ENCODE results near the gene DNAJC18.
"Not testable (repeated sequence)": the region's sequence is repeated elsewhere in the genome, so short reads cannot be mapped to it uniquely, and the experiment has no call there.

Gene DNAJC18

DNA sequence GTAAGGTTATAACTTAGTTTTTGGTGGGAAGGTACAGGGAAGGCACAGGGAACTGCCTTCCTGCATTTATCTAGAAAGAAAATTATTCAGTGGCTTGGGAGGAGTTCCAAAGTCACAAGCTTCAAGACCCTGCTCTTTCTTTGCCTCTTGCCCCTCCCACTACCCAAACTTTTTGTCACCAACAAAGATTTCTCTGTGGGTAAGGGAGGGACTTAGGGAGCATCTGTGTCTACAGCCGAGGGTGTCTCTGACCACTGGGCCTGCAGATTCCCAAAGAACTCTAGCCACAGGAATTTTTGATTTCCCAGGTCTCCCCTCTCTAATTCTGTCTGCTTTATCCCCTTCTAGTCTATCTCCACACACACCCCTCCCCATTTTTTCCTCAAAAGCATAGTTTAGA, 21.1 kb upstream of the DNAJC18 start:
- no peak for DNase-seq

DNA sequence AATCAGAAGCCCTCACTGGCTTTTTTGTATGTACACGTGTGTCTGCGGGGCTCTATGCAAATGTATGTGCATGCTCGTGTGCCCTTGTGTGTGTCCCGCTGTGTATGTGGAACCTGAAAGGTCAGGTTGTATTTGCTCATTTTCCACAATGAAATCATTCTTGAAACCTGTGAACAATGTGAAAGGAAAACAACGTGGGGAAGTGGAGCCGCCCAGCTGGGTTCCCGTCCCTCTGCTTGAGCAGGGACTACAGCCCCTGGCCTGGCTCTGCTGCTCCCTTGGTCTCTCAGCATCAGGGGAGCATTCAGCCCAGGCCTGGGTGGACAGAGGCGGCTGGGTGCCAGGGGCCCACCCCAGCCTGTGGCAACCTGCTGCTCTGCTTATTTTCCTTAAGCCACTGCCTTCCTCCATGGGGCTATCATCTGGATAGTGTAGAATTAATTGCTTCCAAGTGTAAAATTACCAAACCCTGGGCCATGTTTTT, 20.2 kb upstream of the DNAJC18 start:
- DNase-seq = no peak

DNA sequence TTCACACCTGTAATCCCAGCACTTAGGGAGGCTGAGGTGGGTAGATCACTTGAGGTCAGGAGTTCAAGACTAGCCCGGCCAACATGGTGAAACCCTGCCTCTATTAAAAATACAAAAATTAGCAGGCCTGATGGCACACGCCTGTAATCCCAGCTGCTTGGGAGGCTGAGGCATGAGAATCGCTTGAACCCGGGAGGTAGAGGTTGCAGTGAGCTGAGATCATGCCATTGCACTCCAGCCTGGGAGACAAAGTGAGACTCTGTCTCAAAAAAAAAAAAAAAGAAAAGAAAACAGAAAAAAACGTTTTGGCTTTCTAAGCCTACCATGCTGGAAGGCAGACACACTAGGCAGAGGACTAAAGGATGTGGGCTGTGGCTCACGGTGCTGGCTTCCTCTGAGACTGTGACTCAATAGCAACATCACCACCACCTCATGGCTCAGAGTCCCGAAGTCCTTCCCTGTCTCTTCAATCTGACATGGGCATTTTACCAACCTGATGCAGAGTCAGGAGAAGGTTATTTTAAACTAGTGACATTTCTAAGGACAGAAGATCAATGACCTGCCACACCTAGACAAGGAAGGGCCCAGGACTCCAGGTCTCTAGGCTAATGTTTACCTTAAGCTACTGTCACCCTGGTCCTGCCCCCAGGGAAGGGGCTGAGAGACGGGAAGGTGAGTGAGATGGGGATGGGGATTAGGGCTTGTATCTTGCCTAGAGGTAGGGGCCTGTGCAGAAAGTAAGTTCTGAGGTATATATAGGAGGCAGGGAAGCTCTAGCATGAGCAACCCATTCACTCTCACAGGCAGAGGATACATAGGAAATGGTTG, 19.5 kb upstream of the DNAJC18 start:
- DNase-seq = no peak

DNA sequence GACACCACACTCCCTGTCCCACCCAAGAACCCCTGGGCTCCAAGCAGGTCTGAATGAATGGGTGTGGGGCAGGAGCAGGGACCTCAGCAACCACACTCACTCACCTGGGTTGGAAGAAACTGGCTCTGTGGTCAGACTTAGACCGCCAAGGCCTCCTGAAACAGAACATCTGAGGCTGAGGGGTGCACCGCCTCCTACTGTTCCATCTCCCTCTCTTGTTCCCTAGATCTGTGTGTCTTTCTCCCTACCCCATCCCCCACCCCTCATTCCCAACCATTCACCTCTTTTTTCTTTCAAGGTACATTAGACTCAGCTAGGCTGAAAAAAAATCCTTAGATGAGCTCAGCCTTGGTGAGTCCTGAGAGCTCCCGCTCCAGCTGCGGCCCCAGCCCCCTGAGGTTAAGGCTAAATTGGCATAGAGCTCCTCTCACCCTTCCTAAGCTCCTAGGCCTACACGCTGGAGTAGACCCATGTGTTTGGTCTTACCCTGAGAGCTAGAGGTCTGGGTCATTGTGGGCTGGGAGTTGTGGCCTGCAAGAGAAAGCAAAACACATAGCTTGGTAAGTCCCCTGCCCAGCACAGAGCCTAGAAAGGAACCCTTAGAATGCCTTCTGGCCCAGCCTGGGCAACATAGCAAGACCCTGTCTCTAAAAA, 18.5 kb upstream of the DNAJC18 start:
- no peak for DNase-seq

DNA sequence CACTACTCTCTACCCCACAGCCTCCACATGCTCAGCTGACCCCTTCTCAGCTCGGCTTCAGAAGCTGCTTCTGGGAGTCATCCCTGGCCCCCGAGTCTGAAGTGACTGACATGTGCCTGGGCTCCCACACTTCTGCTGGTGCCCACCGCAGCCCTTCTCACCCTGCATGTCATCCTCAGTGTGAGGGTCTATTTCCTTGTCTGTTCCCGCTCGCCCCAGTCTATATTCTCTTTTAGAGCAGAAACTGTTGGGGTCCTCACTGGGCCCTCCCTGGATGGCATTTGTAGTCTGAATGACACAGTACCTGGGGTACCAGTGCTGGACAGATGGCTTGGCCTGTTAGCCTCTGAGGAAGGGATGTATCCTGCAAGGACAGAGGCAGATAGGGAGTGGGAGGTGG, 17.9 kb upstream of the DNAJC18 start:
- no peak for DNase-seq

DNA sequence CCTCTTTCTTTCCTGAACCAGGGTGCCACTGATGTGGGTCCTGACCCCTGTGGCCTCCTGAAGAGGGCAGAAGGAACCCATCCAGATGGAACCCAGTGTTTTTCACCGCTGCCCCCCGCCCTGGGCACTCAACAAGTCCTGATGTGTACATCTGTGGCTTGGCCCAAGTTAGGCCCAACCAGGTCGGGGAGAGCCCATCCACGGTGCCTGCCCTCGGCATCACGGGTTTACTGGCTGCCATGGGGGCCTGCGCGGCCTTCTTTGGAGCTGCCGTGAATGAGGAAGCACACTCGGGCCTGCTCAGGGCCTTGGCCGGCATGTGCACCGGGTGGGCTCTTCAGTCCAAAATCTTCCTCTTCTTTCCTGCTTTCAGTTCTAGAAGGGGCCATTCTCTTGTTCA, 17.5 kb upstream of the DNAJC18 start:
- DNase-seq = no peak

DNA sequence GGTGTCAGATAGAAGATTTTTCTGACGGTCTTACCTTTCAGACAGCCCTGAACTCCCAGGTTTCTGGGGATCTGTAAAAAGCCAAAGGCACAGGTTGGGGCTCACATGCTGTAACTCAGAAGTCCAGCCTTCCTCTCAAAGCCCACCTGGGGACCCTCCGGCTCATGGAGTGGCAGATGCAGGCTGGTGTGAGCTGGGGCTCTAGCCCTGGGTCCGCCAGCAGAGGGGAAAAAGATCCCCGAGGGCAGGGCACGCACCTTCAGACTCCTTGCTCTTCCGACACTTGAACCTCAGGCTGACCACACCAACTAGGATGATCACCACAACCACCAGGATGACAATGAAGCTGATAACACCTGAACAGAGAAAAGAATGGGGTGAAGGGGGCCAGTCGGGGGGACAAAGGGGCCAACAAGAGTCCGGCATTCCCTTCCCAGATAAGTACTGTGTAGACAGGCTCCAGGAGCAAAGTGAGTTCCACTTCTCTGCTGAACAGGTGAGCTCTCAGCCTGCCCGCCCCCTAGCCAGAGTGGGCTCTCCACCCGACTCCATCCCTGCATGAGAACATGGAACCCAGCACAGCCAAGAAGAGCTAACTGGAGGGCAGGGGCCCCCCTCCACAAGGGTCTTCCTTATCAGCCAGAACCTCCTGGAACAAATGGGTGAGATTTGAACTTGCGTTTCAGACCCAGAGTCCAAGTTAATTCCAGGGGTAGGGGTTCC, 15.4 kb upstream of the DNAJC18 start:
- DNase-seq = no peak

DNA sequence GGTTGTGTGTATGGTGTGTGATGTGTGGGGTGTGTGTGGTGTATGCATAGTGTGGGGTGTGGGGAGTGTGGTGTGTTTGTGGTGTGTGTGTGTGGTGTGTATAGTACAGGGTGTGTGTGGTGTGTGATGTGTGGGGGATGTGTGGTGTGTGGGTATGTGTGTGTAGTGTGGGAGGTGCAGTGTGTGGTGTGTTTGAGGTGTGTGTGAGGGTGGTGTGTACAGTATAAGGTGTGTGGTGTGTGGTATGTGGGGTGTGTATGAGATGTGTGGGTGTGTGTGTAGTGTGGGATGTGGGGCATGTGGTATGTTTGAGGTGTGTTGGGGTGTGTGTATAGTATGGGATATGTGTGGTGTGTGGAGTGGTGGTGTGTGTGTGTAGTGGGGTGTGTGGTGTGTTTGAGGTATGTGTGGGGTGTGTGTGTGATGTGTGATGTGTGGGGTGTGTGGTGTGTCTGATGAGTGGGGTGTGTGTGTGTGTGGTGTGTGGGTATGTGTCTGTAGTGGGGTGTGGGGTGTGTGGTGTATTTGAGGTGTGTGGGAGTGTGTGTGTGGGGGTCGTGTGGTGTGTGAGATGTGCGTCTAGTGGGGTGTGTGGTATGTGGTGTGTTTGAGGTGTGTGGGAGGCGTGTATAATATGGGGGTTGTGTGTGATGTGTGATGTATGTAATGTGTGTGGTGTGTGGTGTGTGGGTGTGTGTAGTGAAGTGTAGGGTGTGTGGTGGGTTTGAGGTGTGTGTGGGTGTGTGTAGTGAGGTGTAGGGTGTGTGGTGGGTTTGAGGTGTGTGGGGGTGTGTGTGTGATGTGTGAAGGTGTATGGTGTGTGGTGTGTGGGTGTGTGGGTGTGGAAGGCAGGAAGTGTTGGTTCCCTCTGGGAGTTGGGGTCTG, 14.6 kb upstream of the DNAJC18 start:
- DNase-seq = no peak

DNA sequence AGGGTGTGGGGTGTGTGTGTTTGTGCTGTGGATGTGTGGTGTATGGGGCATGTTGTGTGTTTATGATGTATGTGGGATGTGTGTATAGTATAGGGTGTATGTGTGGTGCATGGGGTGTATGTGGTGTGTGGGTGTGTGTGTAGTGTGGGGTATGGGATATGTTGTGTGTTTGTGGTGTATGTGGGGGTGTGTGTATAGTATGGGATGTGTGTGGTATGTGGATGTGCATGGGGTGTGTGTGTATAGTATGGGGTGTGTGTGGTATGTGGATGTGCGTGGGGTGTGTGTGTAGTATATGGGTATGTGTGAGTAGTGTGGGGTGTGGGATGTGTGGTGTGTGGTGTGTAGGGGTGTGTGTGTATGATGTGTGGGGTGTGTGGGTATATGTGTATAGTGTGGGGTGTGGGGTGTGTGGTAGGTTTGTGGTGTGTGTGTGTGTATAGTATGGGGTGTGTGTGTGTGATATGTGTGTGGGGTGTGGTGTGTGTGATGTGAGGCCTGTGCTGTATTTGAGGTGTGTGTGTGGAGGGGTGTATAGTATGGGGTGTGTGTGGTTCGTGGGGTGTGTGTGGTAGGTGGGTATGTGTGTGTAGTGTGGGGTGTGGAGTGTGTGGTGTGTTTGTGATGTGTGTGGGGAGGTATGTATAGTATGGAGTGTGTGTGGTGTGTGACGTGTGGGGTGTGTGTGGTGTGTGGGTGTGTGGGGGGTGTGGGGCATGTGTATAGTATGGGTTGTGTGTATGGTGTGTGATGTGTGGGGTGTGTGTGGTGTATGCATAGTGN, 12.7 kb upstream of the DNAJC18 start:
- no peak for DNase-seq

DNA sequence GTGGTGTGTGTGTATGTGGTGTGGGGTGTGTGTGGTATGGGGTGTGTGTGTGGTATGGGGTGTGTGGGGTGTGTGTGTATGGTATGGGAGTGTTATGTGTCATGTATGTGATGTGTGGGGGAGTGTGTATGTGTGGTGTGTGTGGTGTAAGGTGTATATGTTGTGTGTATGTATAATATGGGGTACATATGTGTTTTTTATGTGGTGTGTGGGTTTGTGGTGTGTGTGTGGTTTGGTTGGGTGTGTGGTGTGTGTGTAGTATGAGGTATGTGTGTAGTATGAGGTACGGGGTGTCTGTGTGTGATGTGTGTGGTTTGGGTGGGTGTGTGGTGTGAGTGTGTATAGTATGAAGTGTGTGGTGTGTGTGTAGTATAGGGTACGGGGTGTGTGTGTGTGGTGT, 11.9 kb upstream of the DNAJC18 start:
- DNase-seq = no peak

DNA sequence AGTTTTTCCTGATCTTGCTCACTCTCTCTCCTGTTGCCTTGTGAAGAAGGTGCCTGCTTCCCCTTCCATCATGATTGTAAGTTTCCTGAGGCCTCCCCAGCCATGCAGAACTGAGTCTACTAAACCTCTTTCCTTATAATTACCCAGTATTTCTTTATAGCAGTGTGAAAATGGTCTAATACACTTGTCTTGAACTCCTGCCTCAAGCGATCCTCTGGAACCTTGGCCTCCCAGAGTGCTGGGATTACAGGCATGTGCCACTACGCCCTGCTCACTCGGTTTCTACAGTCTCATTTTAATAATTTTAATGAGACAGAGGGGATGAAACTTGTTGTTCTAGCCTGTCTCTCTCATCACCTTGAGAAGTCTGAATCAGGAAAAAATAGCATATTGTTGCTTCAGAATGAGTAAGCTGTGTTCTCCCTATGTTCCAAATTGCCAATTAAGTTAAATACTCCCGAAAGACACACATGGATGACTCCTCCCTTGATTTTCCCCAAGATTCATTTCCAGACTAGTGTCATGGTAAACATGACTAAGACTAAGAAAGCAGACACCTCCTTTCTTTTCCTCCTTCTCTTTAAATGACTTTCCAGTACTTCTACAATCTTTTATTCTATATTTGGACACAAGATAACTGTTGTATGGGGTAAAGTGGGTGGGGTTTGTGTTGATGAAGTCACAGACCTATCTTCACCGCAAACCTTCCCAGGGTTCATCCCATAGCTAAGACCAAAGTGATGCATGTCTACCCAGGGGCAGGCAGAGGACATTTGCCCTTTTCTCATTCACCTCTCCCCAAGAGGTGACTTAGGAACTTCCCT, 7.8 kb upstream of the DNAJC18 start:
- DNase-seq = no peak

DNA sequence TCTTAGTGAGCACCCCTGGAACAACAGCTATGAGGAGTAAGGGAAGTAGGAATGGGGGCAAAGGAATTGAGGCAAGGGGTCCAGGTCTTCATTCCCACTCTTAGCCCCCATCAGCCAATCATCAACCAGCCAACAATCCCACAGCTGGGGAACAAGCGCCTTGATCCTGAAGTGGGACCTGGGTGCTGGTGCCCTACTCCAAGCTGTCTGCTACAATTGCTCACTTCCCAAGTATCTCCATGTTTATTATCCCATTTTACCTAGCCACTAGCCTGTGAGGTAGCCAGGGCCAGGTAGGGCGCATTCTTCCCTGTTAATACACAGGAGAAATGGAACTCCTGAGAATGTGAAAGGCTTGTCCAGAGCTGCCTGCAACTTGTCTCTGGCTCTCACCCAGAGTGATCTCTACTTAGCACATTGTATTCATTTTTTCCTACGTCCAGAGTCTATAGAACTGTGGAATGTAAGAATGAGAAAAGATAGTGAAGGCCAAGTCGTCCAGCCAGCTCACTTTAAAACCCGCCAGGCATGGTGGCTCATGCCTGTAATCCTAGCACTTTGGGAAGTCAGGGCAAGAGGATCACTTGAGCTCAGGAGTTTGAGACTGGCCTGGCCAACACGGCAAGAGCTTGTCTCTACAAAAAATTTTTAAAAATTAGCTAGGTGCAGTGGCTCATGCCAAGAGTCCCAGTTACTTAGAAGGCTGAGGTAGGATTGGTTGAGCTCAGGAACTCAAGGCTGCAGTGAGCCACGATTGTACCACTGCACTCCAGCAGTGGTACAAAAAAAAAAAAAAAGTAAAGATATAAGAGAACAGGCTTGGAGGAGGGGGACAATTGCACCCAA, 6.2 kb upstream of the DNAJC18 start:
- DNase-seq = no peak

DNA sequence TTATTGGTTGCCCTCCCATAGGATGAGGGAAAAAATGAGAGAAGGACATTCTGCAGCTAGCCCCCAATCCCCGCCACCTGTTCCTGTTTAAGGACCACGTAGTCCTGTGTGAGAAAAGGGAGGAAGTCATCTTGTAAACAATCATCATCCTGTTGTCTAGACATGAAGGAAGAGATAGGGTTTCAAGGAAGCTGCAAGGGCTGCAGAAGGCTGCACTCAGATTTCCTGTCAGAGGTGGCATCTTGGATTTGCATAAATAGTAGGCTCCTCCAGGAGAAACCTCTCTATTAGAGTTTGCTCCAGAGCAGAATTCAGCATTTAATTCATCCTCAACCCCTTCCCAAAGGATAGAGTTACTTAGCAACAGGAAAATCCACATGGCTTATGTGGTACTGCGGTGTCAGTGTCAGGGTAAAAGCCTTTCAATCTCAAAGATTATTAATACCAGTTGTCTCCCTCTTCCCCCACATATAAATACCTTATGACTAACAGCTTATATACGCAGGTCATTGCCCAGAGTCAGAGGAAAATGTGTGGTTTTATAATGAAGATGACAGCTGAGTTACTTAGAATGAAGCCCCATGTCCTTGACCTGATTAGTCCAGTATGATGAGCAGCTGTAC, 4.6 kb upstream of the DNAJC18 start:
- DNase-seq = no peak

DNA sequence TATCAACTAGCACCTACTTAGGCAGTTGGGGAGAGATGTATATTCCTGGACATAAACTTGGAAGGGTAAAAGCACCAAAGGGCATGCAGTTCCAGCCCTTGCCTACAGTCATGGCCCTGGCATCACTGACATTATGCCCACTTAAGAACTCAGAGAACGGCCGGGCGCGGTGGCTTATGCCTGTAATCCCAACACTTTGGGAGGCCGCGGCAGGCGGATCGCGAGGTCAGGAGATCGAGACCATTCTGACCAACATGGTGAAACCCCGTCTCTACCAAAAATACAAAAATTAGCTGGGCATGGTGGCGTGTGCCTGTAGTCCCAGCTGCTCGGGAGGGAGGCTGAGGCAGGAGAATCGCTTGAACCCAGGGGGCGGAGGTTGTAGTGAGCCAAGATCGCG, 1.1 kb upstream of the DNAJC18 start:
- not testable (repeated sequence) for DNase-seq

DNA sequence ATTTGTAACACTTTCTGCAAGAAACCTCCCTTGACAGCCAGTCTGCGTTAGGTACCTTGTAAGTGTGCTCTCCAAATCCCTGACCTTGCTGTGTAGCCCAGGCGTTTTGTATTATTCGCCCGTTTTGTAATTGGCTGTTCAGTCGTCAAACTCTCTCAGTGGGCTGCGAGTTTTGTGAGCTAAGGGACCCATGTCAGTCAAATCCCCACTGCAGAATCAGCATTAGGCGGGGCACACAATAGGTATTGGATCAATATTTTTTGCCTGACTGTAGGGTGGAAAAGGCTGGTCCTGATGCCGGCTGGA, 665 bp downstream of the DNAJC18 start:
- peak in 1 of 2 experiments; percentile 37 for DNase-seq

DNA sequence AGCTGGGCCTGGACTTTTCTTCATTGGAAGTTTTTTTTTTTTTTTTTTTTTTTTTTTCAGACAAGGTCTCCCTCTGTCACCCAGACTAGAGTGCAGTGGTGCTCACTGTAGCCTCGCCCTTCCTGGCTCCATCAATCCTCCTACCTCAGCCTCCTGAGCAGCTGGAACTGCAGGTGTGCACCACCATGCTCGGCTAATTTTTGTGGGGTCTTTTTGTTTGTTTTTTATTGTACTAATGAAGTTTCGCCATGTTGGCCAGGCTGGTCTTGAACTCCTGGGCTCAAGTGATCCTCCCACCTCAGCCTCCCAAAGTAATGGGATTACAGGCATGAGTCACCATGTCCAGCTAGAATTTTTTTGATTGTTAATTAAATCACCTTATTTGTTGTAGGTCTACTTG, 3.6 kb downstream of the DNAJC18 start:
- no peak for DNase-seq

DNA sequence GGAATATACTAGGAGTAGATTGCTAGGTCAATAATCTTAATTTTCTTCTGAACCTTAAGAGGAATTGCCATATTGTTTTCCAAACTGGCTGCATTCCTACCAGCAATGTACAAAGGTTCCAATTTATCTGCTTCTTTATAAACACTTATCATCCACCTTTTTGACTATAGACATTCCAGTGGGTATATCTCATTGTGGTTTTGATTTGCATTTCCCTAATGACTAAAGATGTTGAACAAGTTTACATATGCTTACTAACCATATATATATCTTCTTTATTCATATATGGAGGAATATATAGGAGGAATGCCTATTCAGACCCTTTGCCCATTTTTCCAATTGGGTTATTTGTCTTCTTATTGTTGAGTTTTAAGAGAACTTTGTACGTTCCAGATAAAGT, 7.6 kb downstream of the DNAJC18 start:
- DNase-seq = no peak

DNA sequence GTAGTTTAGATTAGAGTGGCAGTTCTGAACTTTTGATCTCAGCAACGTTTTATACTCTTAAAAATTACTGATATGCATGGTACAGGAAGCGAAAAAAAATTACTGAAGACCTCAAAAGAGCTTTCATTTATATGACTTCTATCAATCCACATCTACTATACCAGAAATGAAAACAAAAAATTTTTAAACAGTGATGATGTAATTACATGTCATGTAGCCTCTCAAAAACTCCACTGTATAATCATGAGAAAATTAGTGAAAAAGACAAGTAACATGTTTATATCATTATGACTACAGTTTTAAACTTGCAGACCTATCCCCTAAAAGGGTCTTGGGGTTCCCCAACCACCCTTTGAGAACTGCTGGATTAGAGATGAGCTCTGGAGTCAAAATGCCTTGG, 9.3 kb downstream of the DNAJC18 start:
- DNase-seq = no peak

DNA sequence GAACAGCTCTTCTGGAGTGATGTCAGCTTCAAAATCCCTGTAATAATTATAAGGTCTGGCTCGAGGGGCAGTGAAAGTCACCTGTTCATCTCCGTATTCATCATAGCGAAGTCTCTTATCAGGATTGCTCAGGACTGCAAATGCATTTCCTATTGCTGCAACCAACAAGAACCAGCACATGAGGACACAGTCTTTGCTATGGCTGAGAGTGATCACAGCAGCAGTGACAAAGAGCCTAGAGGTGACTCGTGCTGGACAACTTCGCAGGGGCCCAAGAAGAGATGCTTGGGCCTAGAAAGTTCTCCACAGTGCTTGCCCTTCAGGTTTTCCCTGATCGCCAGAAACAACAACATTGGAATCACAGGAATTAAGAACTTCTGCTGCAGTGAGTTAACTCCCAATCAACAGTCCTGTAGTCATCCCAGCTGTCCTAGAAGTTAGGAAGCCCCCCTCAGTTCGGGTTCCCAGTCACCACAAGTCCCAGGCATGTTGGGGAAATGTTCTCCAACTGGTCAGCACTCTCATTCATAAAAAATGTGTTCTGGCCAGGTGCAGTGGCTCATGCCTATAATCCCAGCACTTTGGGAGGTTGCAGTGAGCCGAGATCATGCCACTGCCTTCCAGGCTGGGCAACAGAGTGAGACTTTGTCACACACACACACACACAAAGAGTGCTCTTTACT, 13.0 kb downstream of the DNAJC18 start:
- DNase-seq = no peak
